HepG2 (cell line): ENCODE data around the gene ZNF503. TPM values are rescaled to one million over a fixed set of nuclear protein-coding genes. Genes with fewer than 3 reads are reported as not detected.

ENCODE experiments used
- HIVEP1 ChIP-seq: sonication (generic); formaldehyde crosslinking; IDR thresholded peaks from 2 replicates; pipeline ENCODE4 v1.4.0; 2020; ENCODE audit warnings: mild to moderate bottlenecking, missing genetic modification reagents
- NFKB2 ChIP-seq: sonication (generic); formaldehyde crosslinking; IDR thresholded peaks from 2 replicates; pipeline ENCODE4 v1.4.0; 2020; ENCODE audit warnings: missing genetic modification reagents, borderline replicate concordance
- POLR2G ChIP-seq: fragments of 200-400 bp; formaldehyde crosslinking; IDR thresholded peaks from 2 replicates; pipeline ENCODE4 v1.6.1; 2018; ENCODE audit warnings: mild to moderate bottlenecking, low read depth, low read length, moderate library complexity
- PRDM4 ChIP-seq: sonication (generic); formaldehyde crosslinking; IDR thresholded peaks from 2 replicates; pipeline ENCODE4 v1.9.0; 2021; ENCODE audit warnings: missing genetic modification reagents, borderline replicate concordance
- SNRNP70 ChIP-seq: fragments of 200-400 bp; formaldehyde crosslinking; IDR thresholded peaks from 2 replicates; pipeline ENCODE4 v1.6.1; 2017; ENCODE audit warnings: mild to moderate bottlenecking, low read depth, low read length, moderate library complexity
- polyA plus RNA-seq, 8 experiments: library from polyadenylated mRNA; depleted of rRNA in 3 of 8; stranded (reverse) in 7 of 8; unstranded in 1 of 8; fragments of >200 nt; fragmentation: Illumina TruSeq in 4 of 8; extraction: Trizol in 4 of 8; gene quantifications; 2 replicates each; pipeline versions ENCODE4 v1.2.1 to v1.2.3, GENCODE V29; 2011 to 2016; ENCODE audit warnings: low read depth in 4 of 8, missing spikeins in 1 of 8, mixed read lengths in 1 of 8; ENCODE audit not compliant: insufficient read depth in 1 of 8
- total RNA-seq, 5 experiments: library from RNA; depleted of rRNA; stranded (reverse); fragments of >200 nt; fragmentation: Illumina TruSeq; extraction: Trizol; gene quantifications; 2 replicates each; pipeline ENCODE4 v1.2.3, GENCODE V29; 2016; ENCODE audit warnings: low read depth in 1 of 5
- TF ChIP-seq, protein P1 (sequence below), 2 experiments: fragments of 450-650 bp in 1 of 2; sonication (generic) in 1 of 2; formaldehyde crosslinking in 1 of 2; IDR thresholded peaks; 2 replicates each; pipeline versions ENCODE4 v1.6.1 to v1.8.0; 2016 to 2022; ENCODE audit warnings: antibody characterized with exemption in 1 of 2, mild to moderate bottlenecking in 1 of 2, missing genetic modification reagents in 1 of 2
- TF ChIP-seq, protein P2 (sequence below): sonication (generic); formaldehyde crosslinking; IDR thresholded peaks from 2 replicates; pipeline ENCODE4 v1.4.0; 2020; ENCODE audit warnings: mild to moderate bottlenecking, missing genetic modification reagents
- TF ChIP-seq, protein P3 (sequence below): sonication (generic); formaldehyde crosslinking; conservative IDR thresholded peaks from 2 replicates; pipeline ENCODE4 v1.8.0; 2022; ENCODE audit warnings: mild to moderate bottlenecking, moderate library complexity, missing genetic modification reagents

The ZNF503 gene
- total and polyA plus RNA-seq, 2 of the 13 experiments (the other 11 are each of a cell fraction or from before 2014, with no cell fraction given): 2.7 to 8.3 TPM

- TF ChIP-seq, protein P1, sequence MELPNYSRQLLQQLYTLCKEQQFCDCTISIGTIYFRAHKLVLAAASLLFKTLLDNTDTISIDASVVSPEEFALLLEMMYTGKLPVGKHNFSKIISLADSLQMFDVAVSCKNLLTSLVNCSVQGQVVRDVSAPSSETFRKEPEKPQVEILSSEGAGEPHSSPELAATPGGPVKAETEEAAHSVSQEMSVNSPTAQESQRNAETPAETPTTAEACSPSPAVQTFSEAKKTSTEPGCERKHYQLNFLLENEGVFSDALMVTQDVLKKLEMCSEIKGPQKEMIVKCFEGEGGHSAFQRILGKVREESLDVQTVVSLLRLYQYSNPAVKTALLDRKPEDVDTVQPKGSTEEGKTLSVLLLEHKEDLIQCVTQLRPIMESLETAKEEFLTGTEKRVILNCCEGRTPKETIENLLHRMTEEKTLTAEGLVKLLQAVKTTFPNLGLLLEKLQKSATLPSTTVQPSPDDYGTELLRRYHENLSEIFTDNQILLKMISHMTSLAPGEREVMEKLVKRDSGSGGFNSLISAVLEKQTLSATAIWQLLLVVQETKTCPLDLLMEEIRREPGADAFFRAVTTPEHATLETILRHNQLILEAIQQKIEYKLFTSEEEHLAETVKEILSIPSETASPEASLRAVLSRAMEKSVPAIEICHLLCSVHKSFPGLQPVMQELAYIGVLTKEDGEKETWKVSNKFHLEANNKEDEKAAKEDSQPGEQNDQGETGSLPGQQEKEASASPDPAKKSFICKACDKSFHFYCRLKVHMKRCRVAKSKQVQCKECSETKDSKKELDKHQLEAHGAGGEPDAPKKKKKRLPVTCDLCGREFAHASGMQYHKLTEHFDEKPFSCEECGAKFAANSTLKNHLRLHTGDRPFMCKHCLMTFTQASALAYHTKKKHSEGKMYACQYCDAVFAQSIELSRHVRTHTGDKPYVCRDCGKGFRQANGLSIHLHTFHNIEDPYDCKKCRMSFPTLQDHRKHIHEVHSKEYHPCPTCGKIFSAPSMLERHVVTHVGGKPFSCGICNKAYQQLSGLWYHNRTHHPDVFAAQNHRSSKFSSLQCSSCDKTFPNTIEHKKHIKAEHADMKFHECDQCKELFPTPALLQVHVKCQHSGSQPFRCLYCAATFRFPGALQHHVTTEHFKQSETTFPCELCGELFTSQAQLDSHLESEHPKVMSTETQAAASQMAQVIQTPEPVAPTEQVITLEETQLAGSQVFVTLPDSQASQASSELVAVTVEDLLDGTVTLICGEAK (IDR thresholded peaks at IDR 0.05): no peak
- TF ChIP-seq, protein P1 (CRISPR knock-in tag; IDR thresholded peaks at IDR 0.05): no peak
- peak; percentile 75; the same call in 1 of the 2 replicates for TF ChIP-seq SNRNP70
- TF ChIP-seq, protein P2, sequence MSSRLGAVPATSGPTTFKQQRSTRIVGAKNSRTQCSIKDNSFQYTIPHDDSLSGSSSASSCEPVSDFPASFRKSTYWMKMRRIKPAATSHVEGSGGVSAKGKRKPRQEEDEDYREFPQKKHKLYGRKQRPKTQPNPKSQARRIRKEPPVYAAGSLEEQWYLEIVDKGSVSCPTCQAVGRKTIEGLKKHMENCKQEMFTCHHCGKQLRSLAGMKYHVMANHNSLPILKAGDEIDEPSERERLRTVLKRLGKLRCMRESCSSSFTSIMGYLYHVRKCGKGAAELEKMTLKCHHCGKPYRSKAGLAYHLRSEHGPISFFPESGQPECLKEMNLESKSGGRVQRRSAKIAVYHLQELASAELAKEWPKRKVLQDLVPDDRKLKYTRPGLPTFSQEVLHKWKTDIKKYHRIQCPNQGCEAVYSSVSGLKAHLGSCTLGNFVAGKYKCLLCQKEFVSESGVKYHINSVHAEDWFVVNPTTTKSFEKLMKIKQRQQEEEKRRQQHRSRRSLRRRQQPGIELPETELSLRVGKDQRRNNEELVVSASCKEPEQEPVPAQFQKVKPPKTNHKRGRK (CRISPR knock-in tag): no peak
- TF ChIP-seq NFKB2: peak; percentile 3; the same call in 1 of the 2 replicates
- TF ChIP-seq, protein P3, sequence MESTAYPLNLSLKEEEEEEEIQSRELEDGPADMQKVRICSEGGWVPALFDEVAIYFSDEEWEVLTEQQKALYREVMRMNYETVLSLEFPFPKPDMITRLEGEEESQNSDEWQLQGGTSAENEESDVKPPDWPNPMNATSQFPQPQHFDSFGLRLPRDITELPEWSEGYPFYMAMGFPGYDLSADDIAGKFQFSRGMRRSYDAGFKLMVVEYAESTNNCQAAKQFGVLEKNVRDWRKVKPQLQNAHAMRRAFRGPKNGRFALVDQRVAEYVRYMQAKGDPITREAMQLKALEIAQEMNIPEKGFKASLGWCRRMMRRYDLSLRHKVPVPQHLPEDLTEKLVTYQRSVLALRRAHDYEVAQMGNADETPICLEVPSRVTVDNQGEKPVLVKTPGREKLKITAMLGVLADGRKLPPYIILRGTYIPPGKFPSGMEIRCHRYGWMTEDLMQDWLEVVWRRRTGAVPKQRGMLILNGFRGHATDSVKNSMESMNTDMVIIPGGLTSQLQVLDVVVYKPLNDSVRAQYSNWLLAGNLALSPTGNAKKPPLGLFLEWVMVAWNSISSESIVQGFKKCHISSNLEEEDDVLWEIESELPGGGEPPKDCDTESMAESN (CRISPR knock-in tag): no peak
- no peak for TF ChIP-seq PRDM4 (CRISPR knock-in tag)
- TF ChIP-seq HIVEP1 (CRISPR knock-in tag): no peak
- peak; percentile 56; the same call in 1 of the 2 replicates for TF ChIP-seq POLR2G
- TF ChIP-seq, all 625 proteins: peak for 13
These were observed 5.5 kb downstream of the ZNF503 start (continued) for GRCh38 chr10:75395932-75396630.
